K562 (cell line): ENCODE measurements around the gene ZCCHC8. TPM values are rescaled to one million over a fixed set of nuclear protein-coding genes. Genes with fewer than 3 reads are reported as not detected.

Experiments
- BCLAF1 ChIP-seq, 2 experiments: fragments of 450-650 bp in 1 of 2; IDR thresholded peaks; 2 replicates each; pipeline ENCODE4 v1.6.1; 2011 to 2017; ENCODE audit warnings: low read depth in 2 of 2, antibody characterized with exemption in 1 of 2, borderline replicate concordance in 1 of 2, low read length in 1 of 2, mild to moderate bottlenecking in 1 of 2, mixed read lengths in 1 of 2; ENCODE audit not compliant: control insufficient read depth in 1 of 2
- ETV5 ChIP-seq: sonication (generic); formaldehyde crosslinking; IDR thresholded peaks from 2 replicates; pipeline ENCODE4 v1.4.0; 2020; ENCODE audit warnings: low read depth, mild to moderate bottlenecking, missing genetic modification reagents
- FOXA1 ChIP-seq: fragments of 450-650 bp; IDR thresholded peaks from 2 replicates; pipeline ENCODE4 v1.6.1; 2016; ENCODE audit warnings: mild to moderate bottlenecking, borderline replicate concordance
- FOXK2 ChIP-seq, 2 experiments: fragments of 450-650 bp; IDR thresholded peaks in 1 of 2; conservative IDR thresholded peaks in 1 of 2; 2 replicates each; pipeline ENCODE4 v1.6.1; 2016; ENCODE audit warnings: low read depth in 2 of 2, mild to moderate bottlenecking in 1 of 2
- MTF1 ChIP-seq: fragments of 250-450 bp; sonication (Bioruptor Pico); IDR thresholded peaks from 2 replicates; pipeline ENCODE4 v1.9.0; 2021; ENCODE audit warnings: moderate library complexity, mild to moderate bottlenecking, inconsistent platforms, borderline replicate concordance
- TGIF2 ChIP-seq: sonication (generic); formaldehyde crosslinking; IDR thresholded peaks from 2 replicates; pipeline ENCODE4 v1.8.1; 2022; ENCODE audit warnings: mild to moderate bottlenecking, missing genetic modification reagents, moderate library complexity
- ZFP91 ChIP-seq: sonication (generic); formaldehyde crosslinking; IDR thresholded peaks from 2 replicates; pipeline ENCODE4 v1.8.0; 2022; ENCODE audit warnings: mild to moderate bottlenecking, missing genetic modification reagents
- polyA plus RNA-seq, 8 experiments: library from polyadenylated mRNA; depleted of rRNA in 4 of 8; stranded (reverse) in 5 of 8; unstranded in 3 of 8; fragments of >200 nt; fragmentation: Nextera tagmentation in 2 of 8; fragmentation: Illumina TruSeq in 1 of 8; extraction: Ambion mirVana in 2 of 8; extraction: Trizol in 1 of 8; gene quantifications; 2 replicates each; pipeline versions ENCODE4 v1.2.1 to v1.2.3, GENCODE V29; 2011 to 2014; ENCODE audit warnings: inconsistent platforms in 1 of 8, missing spikeins in 1 of 8
- total RNA-seq, 7 experiments: library from RNA; depleted of rRNA in 6 of 7; stranded (reverse); fragments of >200 nt in 6 of 7; fragmentation: Illumina TruSeq in 2 of 7; extraction: Trizol in 2 of 7; gene quantifications; 2 replicates each; pipeline versions ENCODE4 v1.2.1 to v1.2.3, GENCODE V29; 2011 to 2021; ENCODE audit warnings: low replicate concordance in 1 of 7
- TF ChIP-seq, protein P1 (sequence below), 2 experiments: fragments of 450-650 bp; IDR thresholded peaks; 2 replicates each; pipeline ENCODE4 v1.6.1; 2016; ENCODE audit warnings: mild to moderate bottlenecking in 2 of 2, borderline replicate concordance in 1 of 2, low read depth in 1 of 2, moderate library complexity in 1 of 2

Gene ZCCHC8
- total and polyA plus RNA-seq, 9 of the 15 experiments (the other 6 are each of a cell fraction or from before 2014, with no cell fraction given): 14.8 to 50.9 (median 34.1) TPM

- TF ChIP-seq, protein P1, sequence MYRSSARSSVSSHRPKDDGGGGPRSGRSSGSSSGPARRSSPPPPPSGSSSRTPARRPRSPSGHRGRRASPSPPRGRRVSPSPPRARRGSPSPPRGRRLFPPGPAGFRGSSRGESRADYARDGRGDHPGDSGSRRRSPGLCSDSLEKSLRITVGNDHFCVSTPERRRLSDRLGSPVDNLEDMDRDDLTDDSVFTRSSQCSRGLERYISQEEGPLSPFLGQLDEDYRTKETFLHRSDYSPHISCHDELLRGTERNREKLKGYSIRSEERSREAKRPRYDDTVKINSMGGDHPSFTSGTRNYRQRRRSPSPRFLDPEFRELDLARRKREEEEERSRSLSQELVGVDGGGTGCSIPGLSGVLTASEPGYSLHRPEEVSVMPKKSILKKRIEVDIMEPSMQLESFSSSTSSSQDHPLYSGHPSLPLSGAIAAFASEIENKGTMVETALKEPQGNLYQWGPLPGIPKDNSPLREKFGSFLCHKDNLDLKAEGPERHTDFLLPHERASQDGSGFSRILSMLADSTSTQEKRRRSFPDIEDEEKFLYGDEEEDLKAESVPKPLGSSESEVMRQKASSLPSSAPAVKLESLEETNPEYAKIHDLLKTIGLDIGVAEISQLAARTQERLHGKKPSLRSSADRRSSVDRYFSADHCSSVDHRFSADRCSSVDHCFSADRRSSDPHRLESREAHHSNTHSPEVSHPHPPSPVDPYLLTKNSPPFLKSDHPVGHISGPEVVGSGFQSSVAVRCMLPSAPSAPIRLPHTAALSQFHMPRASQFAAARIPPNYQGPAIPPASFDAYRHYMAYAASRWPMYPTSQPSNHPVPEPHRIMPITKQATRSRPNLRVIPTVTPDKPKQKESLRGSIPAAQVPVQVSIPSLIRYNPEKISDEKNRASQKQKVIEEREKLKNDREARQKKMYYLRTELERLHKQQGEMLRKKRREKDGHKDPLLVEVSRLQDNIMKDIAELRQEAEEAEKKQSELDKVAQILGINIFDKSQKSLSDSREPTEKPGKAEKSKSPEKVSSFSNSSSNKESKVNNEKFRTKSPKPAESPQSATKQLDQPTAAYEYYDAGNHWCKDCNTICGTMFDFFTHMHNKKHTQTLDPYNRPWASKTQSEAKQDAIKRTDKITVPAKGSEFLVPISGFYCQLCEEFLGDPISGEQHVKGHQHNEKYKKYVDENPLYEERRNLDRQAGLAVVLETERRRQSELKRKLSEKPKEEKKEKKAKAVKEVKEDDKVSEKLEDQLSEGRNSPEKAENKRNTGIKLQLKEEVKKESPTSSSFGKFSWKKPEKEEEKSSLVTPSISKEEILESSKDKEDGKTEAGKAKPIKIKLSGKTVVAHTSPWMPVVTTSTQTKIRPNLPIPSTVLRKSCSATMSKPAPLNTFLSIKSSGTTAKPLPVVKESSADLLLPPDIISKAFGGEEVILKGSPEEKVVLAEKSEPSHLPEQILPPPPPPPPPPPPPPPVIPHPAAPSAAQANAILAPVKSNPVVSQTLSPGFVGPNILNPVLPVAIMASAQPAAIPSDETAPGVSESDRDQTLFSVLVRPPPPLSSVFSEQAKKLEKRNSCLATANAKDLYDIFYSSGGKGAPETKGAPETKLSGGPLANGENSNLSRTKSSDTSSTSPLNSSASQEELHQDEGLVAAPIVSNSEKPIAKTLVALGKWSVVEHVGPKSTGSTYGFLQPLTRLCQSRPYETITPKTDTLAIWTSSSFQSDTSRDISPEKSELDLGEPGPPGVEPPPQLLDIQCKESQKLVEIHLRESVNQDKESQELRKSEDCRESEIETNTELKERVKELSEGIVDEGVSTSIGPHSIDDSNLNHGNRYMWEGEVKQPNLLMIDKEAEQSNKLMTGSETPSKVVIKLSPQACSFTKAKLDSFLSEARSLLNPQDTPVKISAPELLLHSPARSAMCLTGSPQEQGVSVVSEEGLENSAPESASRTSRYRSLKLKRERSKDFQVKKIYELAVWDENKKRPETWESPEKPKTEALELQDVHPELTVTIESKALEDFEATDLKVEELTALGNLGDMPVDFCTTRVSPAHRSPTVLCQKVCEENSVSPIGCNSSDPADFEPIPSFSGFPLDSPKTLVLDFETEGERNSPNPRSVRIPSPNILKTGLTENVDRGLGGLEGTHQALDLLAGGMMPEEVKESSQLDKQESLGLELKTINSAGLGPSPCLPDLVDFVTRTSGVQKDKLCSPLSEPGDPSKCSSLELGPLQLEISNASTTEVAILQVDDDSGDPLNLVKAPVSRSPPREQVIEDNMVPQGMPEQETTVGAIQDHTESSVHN (IDR thresholded peaks at IDR 0.05; ENCODE audit: borderline replicate concordance in 1 of 2, low read depth in 1 of 2): no peak
- peak in 1 of 2 experiments; percentile 80; a peak in 1 of 4 replicates for TF ChIP-seq BCLAF1 (IDR thresholded peaks at IDR 0.05; ENCODE audit: borderline replicate concordance in 1 of 2, control insufficient read depth in 1 of 2, low read depth in 2 of 2, low read length in 1 of 2)
- TF ChIP-seq FOXK2 (conservative IDR thresholded peaks at IDR 0.05 in 1 of 2, IDR thresholded peaks at IDR 0.05 in 1 of 2; ENCODE audit: low read depth in 2 of 2): peak in 1 of 2 experiments; percentile 37; a peak in 1 of 4 replicates
- no peak for TF ChIP-seq ZFP91
- no peak for TF ChIP-seq FOXA1
- no peak for TF ChIP-seq TGIF2 (CRISPR knock-in tag)
- TF ChIP-seq MTF1 (CRISPR knock-in tag): no peak
- peak; percentile 13; the same call in 1 of the 2 replicates for TF ChIP-seq ETV5 (CRISPR knock-in tag)
Observed at GRCh38 chr12:122423258-122424165, 77.2 kb downstream of the ZCCHC8 start (continued).
